ENCODE results near the gene UMAD1.

Gene UMAD1

DNA sequence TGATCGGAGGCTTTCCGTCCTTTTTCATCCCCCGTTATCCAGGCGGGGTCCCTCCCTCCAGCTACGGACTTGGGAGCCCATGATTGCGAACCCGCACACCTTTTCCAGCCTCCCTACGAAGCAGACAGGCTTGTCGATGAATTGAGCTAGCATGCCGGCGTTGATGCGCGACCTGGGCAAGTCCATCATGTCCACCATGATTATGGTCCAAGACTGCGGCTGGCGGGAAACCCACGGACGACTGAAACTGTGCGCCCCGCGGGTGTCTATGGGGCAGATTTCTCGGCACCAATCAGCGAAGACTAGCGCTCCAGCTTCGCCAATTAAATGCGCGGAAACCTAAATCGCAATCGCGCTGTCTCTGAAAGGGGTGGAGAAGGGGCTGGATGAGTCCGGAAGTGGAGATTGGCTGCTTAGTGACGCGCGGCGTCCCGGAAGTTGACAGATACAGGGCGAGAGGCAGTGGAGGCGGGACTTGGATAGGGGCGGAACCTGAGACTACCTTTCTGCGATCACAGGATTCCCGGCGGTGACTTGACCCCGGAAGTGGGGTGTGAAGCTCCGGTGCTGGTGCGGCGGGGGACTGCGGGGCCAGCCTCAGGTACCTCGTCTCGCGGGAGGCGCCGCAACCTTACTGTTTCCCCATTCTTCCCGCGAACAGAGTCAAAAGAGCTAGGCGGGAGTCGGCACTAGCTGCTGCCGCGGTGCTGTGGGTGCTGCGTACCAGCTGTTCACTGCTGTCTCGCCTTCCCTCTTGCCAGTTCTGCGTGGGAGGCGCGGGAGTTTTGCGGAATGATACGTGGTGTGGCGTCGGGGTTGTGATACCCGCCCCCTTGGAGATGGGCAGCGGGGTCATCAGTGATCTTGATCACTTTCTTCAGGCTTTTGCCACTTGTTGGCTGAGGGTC lies at the start of gene UMAD1:
TSS of gene UMAD1 (plus strand) at position 532 of the 908 bp plus-strand sequence. CDS start 32,620 bp downstream, outside the sequence.
- peak; percentile 96 for ATAC-seq
- DNase-seq (ENCODE audit: low spot score in 2 of 2): peak; percentile 80 to 96
- Mint-ChIP-seq H3K4me3 (peak within 1 kb of the TSS; percentile 97), H3K9me3 (no peaks in the 10 kb centered on the region), H3K4me1 (peaks cover 44% of the 10 kb centered on the region), H3K36me3 (peaks cover 53% of the 10 kb centered on the region), H3K27ac (peak within 1 kb of the TSS; percentile 96)

DNA sequence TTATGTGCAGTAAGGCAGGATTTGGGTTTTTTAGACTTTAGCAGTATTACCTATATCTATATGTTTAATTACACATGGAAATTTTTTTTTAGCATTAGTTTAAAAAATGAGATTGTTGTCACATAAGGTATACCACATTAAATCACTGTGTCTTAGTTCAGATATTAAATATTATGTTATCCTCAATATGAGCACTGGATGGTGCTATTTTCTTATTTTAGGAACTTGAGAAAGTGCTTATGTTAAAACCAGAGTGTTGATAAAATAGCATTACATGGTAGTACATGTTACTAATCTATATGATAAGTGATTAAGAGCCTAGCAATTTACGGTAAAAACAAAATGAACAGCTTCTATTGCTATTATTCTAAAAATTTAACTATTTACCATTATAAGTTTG lies 45.1 kb upstream of the UMAD1 start:
- ATAC-seq (no peak), DNase-seq (ENCODE audit: low spot score in 2 of 2) (no peak)
- H3K27ac Mint-ChIP-seq: no peak overlapping the region
- peaks cover 67% of the 10 kb centered on the region for H3K36me3 Mint-ChIP-seq
- H3K4me3 Mint-ChIP-seq: no peak overlapping the region
- H3K4me1 Mint-ChIP-seq: no peaks in the 10 kb centered on the region
- no peaks in the 10 kb centered on the region for H3K9me3 Mint-ChIP-seq

DNA sequence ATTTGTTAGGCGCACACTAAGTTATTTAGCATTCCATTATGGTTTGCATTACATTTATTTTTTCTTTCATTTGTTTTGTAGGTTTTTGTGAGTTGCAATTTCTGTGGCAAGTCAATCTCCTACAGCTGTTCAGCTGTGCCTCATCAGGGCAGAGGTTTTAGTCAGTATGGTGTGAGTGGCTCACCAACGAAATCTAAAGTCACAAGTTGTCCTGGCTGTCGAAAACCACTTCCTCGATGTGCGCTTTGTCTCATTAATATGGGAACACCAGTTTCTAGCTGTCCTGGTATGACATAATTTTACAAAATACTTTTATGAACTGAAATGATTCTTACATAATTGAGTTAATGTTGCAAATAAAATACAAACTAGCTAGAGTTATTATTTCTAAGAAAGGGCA lies 44.4 kb upstream of the UMAD1 start:
- no peak for DNase-seq (ENCODE audit: low spot score in 2 of 2)
- peak; percentile 85 for ATAC-seq
- H3K4me3 Mint-ChIP-seq: no peak overlapping the region
- H3K9me3 Mint-ChIP-seq: peaks cover 6% of the 10 kb centered on the region
- H3K27ac Mint-ChIP-seq: no peak overlapping the region
- no peaks in the 10 kb centered on the region for H3K4me1 Mint-ChIP-seq
- H3K36me3 Mint-ChIP-seq: peaks cover 60% of the 10 kb centered on the region

DNA sequence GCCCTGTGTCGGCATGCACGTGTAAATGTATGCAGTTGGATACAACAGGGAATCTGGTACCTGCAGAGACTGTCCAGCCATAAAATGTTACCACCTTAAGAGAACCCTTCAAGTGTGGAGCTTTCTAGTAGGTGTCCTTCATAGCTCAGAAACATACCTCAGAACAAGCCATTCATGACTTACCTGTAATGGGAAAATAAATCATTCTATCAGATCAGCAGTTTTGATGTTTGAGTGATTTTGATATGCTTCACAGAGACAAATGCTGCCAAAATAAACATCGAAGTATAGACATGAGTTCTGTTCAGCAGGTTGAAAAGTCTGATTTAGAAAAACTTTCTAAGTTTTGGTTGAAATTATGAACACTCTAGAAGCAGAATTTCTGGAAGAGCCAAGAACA lies 33.5 kb upstream of the UMAD1 start:
- no peaks in the 10 kb centered on the region for H3K4me1 Mint-ChIP-seq
- ATAC-seq: no peak
- H3K27ac Mint-ChIP-seq: no peak overlapping the region
- DNase-seq (ENCODE audit: low spot score in 2 of 2): no peak
- peaks cover 29% of the 10 kb centered on the region for H3K36me3 Mint-ChIP-seq
- no peaks in the 10 kb centered on the region for H3K9me3 Mint-ChIP-seq
- no peak overlapping the region for H3K4me3 Mint-ChIP-seq

DNA sequence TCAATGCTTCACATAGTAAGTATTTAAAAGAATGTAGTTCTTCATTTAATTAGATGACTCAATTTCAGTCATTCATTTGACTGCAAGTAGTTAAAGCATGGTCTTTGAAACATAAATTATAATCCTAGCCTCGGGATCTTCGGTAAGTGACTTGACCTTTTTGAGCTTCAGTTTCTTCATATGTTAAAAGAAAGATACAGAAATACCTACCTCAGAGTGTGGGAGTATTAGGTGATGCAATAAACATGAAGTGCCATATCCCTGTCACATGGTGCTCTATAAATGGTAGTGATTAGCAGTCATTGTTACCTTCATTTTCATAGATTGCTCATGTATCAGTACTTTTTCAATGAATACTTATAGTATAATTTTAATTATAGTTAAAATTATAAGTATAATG lies 31.2 kb upstream of the UMAD1 start:
- peaks cover 29% of the 10 kb centered on the region for H3K36me3 Mint-ChIP-seq
- H3K4me3 Mint-ChIP-seq: no peak overlapping the region
- DNase-seq (ENCODE audit: low spot score in 2 of 2) (no peak), ATAC-seq (no peak)
- no peaks in the 10 kb centered on the region for H3K9me3 Mint-ChIP-seq
- no peaks in the 10 kb centered on the region for H3K4me1 Mint-ChIP-seq
- H3K27ac Mint-ChIP-seq: no peak overlapping the region

DNA sequence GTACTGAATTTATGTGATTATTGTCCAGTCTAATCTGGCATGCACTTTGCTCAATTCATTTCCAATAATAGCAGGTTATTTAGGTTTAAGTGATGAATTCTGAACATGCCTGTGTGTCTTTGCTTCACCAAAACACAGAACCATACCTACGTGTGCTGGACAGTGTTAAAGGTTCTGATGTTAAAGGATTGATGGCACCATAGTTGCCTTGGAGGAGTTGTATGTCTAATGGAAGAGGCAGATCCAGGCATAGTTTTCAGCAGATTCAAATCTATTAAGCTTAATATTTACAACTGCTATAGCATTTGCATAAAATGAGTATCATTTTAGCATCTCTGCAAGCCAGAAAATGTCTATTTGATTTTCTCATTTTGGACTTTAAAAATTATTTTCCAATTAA lies 28.0 kb upstream of the UMAD1 start:
- H3K27ac Mint-ChIP-seq: no peak overlapping the region
- H3K4me3 Mint-ChIP-seq: no peak overlapping the region
- H3K4me1 Mint-ChIP-seq: no peaks in the 10 kb centered on the region
- H3K9me3 Mint-ChIP-seq: no peaks in the 10 kb centered on the region
- peaks cover 7% of the 10 kb centered on the region for H3K36me3 Mint-ChIP-seq
- DNase-seq (ENCODE audit: low spot score in 2 of 2) (no peak), ATAC-seq (no peak)

DNA sequence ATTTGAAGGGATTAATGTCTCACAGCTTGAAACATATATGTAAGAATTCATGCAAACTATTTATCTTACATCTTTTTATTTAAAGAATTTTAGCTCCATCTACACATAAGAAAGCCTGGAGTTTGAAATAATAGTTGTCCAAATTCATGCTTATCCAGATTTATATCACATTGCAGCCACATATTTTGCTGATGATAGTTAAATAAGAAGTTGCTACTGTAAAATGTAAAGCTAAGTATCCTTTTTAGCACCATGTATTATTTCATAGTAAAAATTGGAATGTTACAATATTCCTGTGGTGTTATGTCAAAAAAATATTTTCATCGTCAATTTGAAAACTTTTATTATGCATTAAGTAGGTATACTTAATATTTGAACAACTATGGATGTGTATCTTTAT lies 27.3 kb upstream of the UMAD1 start:
- DNase-seq (ENCODE audit: low spot score in 2 of 2) (no peak), ATAC-seq (no peak)
- Mint-ChIP-seq H3K36me3 (peaks cover under 1% of the 10 kb centered on the region), H3K27ac (no peak overlapping the region), H3K4me1 (no peaks in the 10 kb centered on the region), H3K4me3 (no peak overlapping the region), H3K9me3 (no peaks in the 10 kb centered on the region)

DNA sequence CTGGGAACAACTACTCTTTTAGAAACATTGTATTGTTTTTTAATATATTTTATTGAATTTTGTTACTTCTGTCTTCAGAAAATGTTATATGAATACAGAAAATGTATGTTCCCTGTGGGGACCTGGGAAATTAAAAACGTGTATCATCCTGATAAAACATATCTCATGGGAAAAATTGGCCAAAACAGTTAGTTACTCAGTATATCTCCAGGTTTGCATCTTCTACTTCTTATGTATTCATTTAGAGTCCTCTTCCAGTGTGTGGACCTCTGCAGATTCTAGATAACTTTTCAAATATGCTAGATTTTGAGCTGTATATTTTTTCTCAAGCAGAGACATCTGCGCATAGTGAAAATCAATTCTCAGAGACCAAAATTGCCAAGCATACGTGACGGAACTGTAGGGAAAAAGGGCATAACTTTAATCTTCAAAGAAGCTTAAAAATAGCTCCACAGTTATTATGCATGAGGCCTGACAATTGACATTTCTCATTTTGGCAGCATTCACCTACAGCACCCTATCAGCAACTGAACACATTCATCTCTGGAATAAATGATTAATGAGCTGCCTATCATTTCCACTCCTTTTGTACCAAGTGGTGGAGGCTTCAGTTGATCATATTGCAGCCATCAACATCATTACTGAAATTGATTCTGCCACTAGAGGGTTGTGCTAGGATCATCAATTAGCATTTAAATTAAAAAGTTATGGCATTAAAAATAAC lies 26.4 kb upstream of the UMAD1 start:
- H3K36me3 Mint-ChIP-seq: no peaks in the 10 kb centered on the region
- H3K9me3 Mint-ChIP-seq: no peaks in the 10 kb centered on the region
- no peak for DNase-seq (ENCODE audit: low spot score in 2 of 2)
- H3K4me3 Mint-ChIP-seq: no peak overlapping the region
- no peak for ATAC-seq
- no peak overlapping the region for H3K27ac Mint-ChIP-seq
- no peaks in the 10 kb centered on the region for H3K4me1 Mint-ChIP-seq

DNA sequence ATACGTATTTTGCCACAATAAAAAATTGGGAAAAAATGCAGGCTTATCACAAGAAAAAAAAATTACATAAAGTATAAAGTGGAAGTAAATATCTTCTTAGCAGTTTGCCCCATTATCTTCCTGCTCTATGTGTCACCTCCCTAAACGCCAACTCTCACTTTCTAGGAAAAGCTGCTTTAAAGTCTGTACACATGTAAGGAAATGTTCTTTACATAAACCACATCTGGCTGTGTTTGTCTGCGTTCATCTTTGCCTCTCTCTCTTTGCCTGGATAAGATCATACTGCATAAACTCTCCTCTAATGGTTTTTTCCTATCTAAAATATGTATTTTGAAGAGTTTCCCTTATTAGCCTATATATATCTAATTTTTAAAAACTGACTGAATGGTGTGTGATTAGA lies 23.0 kb upstream of the UMAD1 start:
- Mint-ChIP-seq H3K36me3 (no peaks in the 10 kb centered on the region), H3K9me3 (no peaks in the 10 kb centered on the region), H3K4me3 (no peak overlapping the region), H3K4me1 (no peaks in the 10 kb centered on the region), H3K27ac (no peak overlapping the region)
- DNase-seq (ENCODE audit: low spot score in 2 of 2) (no peak), ATAC-seq (no peak)

DNA sequence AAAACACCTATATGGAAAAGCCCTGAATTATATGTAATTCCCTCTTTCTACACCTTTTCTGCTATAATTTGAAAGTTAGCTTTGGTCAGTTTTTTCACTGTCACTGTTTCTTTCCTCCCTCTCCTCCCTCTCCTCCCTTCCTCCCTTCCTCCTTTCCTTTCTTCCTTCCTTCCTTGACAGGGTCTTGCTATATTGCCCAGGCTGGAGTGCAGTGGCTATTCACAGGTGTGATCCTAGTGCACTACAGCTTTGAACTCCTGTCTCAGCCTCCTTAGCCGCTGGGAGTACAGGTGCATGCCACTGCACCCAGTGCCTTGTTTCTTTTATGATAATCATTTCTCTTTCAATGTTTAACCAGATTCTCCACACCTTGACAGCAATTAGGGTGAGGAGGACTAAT lies 22.1 kb upstream of the UMAD1 start:
- H3K36me3 Mint-ChIP-seq: no peaks in the 10 kb centered on the region
- DNase-seq (ENCODE audit: low spot score in 2 of 2): no peak
- H3K27ac Mint-ChIP-seq: peak overlapping the region; percentile 47
- no peaks in the 10 kb centered on the region for H3K4me1 Mint-ChIP-seq
- H3K4me3 Mint-ChIP-seq: no peak overlapping the region
- no peaks in the 10 kb centered on the region for H3K9me3 Mint-ChIP-seq
- ATAC-seq: no peak

DNA sequence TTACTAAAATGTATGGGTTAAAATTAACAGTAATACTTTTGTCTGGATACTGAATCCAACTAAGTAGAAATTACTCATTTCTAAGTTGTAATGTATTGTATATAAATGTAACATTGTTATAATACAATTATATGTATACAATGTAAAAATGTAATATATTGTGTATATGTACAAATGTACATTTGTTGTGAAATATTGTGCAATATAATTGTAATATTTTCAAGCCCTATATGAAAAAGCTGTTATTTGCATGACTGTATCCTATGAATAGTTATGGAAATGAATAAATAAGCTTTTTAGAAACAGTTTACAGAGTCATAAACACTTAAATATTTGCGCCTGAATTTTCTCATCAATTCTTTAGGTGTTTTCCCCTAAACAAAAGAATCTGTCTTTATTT lies 20.3 kb upstream of the UMAD1 start:
- ATAC-seq (no peak), DNase-seq (ENCODE audit: low spot score in 2 of 2) (no peak)
- Mint-ChIP-seq H3K36me3 (no peaks in the 10 kb centered on the region), H3K9me3 (no peaks in the 10 kb centered on the region), H3K4me3 (no peak overlapping the region), H3K27ac (no peak overlapping the region), H3K4me1 (no peaks in the 10 kb centered on the region)

DNA sequence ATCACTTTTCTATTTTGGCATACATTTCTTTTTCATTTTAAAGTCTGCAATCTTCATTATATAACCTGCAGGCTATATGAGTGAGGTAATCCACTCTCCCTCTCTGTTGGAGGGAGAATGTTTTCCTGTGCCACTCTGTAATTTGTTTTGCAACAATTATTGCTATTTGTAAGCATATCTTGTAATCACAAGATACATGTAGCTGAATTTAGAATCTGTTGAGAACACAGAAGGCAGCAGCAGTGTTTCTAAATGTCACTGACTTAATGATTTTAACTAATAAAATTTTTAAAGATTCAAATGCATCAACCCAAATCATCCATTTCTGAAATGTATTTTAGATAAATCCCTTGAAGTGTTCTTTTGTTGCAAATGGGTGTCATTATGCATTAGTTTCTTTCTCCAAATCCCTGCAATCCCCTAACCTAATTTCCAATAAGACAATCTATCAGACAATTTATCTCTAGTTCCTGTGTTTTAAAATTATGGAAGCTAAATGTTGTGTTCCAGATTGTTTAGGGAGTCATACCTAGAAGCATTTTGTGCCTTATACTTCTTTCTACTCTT lies 19.8 kb upstream of the UMAD1 start:
- Mint-ChIP-seq H3K36me3 (no peaks in the 10 kb centered on the region), H3K4me1 (no peaks in the 10 kb centered on the region), H3K27ac (no peak overlapping the region), H3K4me3 (no peak overlapping the region), H3K9me3 (no peaks in the 10 kb centered on the region)
- ATAC-seq: no peak
- no peak for DNase-seq (ENCODE audit: low spot score in 2 of 2)

DNA sequence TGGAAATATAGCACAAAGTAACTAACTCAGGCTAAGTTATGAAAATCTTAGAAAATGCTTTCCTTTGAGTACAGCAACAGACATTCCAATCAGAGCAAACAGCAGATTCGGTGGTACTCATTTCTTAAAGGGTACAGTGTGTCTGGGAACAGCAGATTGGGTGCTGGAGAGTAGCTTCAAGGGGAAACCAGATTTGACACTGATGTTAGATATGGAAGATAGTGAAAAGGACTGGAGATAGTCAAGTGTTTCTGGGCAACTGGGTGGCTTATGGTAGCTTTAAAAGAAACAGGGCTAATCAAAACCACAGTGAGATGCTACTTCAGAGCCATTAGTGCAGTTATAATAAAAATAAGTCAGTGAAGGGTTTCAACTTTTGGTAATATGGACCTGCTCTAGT lies 12.1 kb upstream of the UMAD1 start:
- H3K36me3 Mint-ChIP-seq: peaks cover 4% of the 10 kb centered on the region
- no peaks in the 10 kb centered on the region for H3K4me1 Mint-ChIP-seq
- H3K27ac Mint-ChIP-seq: no peak overlapping the region
- H3K9me3 Mint-ChIP-seq: peaks cover 6% of the 10 kb centered on the region
- no peak for DNase-seq (ENCODE audit: low spot score in 2 of 2)
- ATAC-seq: no peak
- no peak overlapping the region for H3K4me3 Mint-ChIP-seq

DNA sequence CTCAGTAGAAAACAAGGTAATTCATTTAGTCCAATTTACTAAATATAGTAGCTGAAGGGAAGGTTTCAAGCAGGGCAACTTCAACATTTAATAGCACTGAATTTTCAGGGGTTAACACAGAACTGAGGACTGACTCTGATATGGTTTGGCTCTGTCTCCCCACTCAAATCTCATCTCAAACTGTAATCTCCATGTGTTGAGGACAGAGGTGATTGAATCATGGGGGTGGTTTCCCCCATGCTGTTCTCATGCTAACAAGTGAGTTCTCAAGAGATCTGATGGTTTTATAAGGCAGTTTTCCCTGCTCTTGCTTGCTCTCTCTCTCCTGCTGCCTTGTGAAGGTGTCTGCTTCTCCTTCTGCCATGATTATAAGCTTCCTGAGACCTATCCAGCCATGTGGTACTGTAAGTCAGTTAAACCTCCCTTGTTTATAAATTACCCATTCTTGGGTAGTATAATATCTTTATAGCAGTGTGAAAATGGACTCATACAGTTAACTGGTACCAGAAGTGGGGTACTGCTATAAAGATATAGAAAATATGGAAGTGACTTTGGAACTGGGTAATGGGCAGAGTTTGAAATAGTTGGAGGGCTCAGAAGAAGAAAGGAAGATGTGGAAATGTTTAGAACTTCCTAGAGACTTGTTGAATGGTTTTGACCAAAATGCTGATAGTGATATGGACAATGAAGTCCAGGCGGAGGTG lies 9.8 kb upstream of the UMAD1 start:
- DNase-seq (ENCODE audit: low spot score in 2 of 2) (no peak), ATAC-seq (no peak)
- Mint-ChIP-seq H3K36me3 (peaks cover 14% of the 10 kb centered on the region), H3K9me3 (peaks cover 6% of the 10 kb centered on the region), H3K27ac (no peak overlapping the region), H3K4me1 (no peaks in the 10 kb centered on the region), H3K4me3 (no peak overlapping the region)

DNA sequence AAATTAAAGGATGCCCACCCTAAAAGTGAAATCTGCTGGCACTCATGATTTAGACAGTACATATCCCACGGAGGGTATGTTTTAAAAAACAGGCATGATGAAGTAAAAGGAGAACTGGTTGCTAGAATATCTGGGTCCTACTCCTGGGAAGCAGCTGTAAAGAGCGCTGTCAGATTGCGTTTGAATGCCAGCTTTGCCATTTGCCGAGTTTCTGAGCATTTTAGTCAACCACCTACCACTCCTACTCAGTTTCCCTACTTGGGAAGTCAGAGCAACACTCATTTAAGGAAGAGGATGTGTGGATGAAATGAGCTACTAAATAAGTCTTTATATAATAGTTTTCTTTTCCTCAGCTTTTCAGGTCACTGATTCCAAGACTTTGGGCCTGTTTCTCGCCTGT lies 1.1 kb upstream of the UMAD1 start:
- Mint-ChIP-seq H3K4me1 (peaks cover 38% of the 10 kb centered on the region), H3K9me3 (no peaks in the 10 kb centered on the region), H3K36me3 (peaks cover 54% of the 10 kb centered on the region), H3K4me3 (peak overlapping the region; percentile 97), H3K27ac (peak overlapping the region; percentile 96)
- DNase-seq (ENCODE audit: low spot score in 2 of 2) (no peak), ATAC-seq (no peak)

Measured in stimulated activated effector memory CD8-positive, alpha-beta T cell treated with anti-CD3 and anti-CD28 coated beads, Interleukin-12 subunit alpha, Interleukin-12 subunit beta, amount 100 ng/mL, for 72 hours (primary cell).